MCF 10A (cell line): ENCODE results near the gene SPARCL1. TPM values are rescaled to one million over a fixed set of nuclear protein-coding genes. Genes with fewer than 3 reads are reported as not detected.

ENCODE experiments used
- BruUV-seq: library from RNA; stranded (reverse); fragments of 400-500 nt; replicated peaks from 2 replicates; lab custom pipeline; 2021; lab: Mats Ljungman, UMichigan
- CTCF ChIA-PET: fragments of 300-600 bp; sonication (Branson Sonifier 250); formaldehyde crosslinking; extraction: SDS; loops from one replicate; lab custom pipeline; 2021; ENCODE audit warnings: antibody characterized with exemption, inconsistent platforms; lab: Yijun Ruan, JAX
- POLR2A ChIA-PET: fragments of 300-600, 350-650 bp; sonication (Branson Sonifier 250); formaldehyde crosslinking; extraction: SDS; loops from one replicate; lab custom pipeline; 2020; ENCODE audit warnings: antibody characterized with exemption, inconsistent platforms; lab: Yijun Ruan, JAX
- DNase-seq: peaks from one replicate; pipeline ENCODE4 v3.0.0-alpha.2; 2018; ENCODE audit not compliant: unreplicated experiment
- H3K27ac Mint-ChIP-seq: one replicate; pipeline ENCODE4 v1.8.0; 2022; ENCODE audit warnings: mild to moderate bottlenecking, low read depth, mixed read lengths; ENCODE audit not compliant: unreplicated experiment
- H3K27me3 Mint-ChIP-seq: one replicate; pipeline ENCODE4 v1.8.0; 2022; ENCODE audit warnings: mixed read lengths; ENCODE audit not compliant: insufficient read depth, unreplicated experiment
- H3K36me3 Mint-ChIP-seq: one replicate; pipeline ENCODE4 v1.8.0; 2022; ENCODE audit warnings: mild to moderate bottlenecking, moderate library complexity, mixed read lengths; ENCODE audit not compliant: insufficient read depth, unreplicated experiment
- H3K4me1 Mint-ChIP-seq: one replicate; pipeline ENCODE4 v1.8.0; 2022; ENCODE audit warnings: mixed read lengths; ENCODE audit not compliant: insufficient read depth, unreplicated experiment
- H3K4me3 Mint-ChIP-seq: one replicate; pipeline ENCODE4 v1.8.0; 2022; ENCODE audit warnings: mild to moderate bottlenecking, moderate library complexity, mixed read lengths; ENCODE audit not compliant: unreplicated experiment
- H3K9me3 Mint-ChIP-seq: one replicate; pipeline ENCODE4 v1.8.0; 2022; ENCODE audit warnings: mixed read lengths; ENCODE audit not compliant: unreplicated experiment
- intact Hi-C: fragments of 100-400 bp; cut with micrococcal nuclease; formaldehyde crosslinking; loops from 2 replicates; pipeline ENCODE4 v1.14.1; 2022
- total RNA-seq: library from RNA; stranded (reverse); gene quantifications from 2 replicates; pipeline ENCODE4 v1.2.3, GENCODE V29; 2022
- TF ChIP-seq, protein P1 (sequence below): fragments of 200-600 bp; IDR thresholded peaks from one replicate; pipeline ENCODE4 v1.8.0; 2022; ENCODE audit warnings: antibody characterized with exemption, mild to moderate bottlenecking; ENCODE audit not compliant: unreplicated experiment

SPARCL1 gene
- total RNA-seq, 1 experiment from 2014 or later = not detected

DNA sequence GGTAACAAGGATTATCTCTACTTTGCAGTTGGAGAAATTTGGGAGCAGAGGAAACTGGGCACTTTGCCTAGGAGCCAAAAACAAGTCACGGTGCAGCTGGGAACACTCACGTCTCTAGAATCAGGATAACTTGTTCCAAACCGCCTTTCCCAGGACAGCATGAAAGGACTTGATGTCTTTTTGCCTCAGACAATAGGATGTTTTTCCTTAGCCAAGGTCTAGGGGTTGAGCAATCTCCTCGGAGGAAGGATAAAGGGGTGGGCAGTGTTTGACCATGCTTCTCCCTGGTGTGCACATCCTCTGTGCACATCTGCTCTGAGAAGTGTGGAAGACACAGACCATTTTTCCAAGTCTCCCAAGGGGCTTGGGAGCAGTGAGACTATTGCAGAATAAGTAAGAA lies 1.7 kb upstream of the SPARCL1 start:
- intact Hi-C loops = no loop called here
- no peaks in the 10 kb centered on the region for H3K36me3 Mint-ChIP-seq
- H3K9me3 Mint-ChIP-seq = peaks cover 7% of the 10 kb centered on the region
- peak; percentile 87 for DNase-seq
- no peak overlapping the region for H3K4me3 Mint-ChIP-seq
- H3K4me1 Mint-ChIP-seq = peaks cover 6% of the 10 kb centered on the region
- CTCF ChIA-PET = interaction anchor here (0.5 kb wide), 1 partner anchor 123 kb away, joined by 3 read pairs; no protein-coding TSS in a partner anchor
- POLR2A ChIA-PET = interaction anchor here (0.7 to 1.8 kb wide), 6 partner anchors 9 to 164 kb away, joined by 3 to 7 read pairs (median 3); no protein-coding TSS in a partner anchor
- TF ChIP-seq, protein P1, sequence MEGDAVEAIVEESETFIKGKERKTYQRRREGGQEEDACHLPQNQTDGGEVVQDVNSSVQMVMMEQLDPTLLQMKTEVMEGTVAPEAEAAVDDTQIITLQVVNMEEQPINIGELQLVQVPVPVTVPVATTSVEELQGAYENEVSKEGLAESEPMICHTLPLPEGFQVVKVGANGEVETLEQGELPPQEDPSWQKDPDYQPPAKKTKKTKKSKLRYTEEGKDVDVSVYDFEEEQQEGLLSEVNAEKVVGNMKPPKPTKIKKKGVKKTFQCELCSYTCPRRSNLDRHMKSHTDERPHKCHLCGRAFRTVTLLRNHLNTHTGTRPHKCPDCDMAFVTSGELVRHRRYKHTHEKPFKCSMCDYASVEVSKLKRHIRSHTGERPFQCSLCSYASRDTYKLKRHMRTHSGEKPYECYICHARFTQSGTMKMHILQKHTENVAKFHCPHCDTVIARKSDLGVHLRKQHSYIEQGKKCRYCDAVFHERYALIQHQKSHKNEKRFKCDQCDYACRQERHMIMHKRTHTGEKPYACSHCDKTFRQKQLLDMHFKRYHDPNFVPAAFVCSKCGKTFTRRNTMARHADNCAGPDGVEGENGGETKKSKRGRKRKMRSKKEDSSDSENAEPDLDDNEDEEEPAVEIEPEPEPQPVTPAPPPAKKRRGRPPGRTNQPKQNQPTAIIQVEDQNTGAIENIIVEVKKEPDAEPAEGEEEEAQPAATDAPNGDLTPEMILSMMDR = no peak
- H3K27ac Mint-ChIP-seq = no peak overlapping the region
- BruUV-seq = no TSS peak
- H3K27me3 Mint-ChIP-seq = no peaks in the 10 kb centered on the region

DNA sequence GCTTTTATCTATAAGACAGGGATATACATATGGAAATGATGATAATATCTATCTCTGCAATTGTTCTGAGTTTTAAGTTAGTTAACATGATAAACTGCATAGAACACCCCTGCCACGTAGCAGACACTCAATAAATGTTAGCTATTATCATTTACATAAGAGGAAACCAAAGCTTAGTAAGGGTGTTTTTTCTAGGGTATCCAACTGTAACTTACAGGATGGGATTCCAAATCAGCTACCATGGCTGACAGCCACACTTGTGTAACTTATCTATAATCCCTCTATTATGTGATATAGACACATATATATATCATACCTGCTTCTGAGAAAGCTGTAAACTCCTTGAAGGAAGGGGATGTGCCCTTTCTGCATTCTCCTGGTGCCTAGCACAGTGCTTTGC lies 1.1 kb upstream of the SPARCL1 start:
- ChIA-PET CTCF (interaction anchor here (1.1 kb wide), 1 partner anchor 14 kb away, joined by 4 read pairs; no protein-coding TSS in a partner anchor), POLR2A (interaction anchor here (1.0 to 1.8 kb wide), 3 partner anchors 9 to 26 kb away, joined by 3 to 7 read pairs (median 5); no protein-coding TSS in a partner anchor)
- no TSS peak for BruUV-seq
- Mint-ChIP-seq H3K4me1 (peaks cover 12% of the 10 kb centered on the region), H3K27ac (no peak overlapping the region), H3K4me3 (no peak overlapping the region), H3K36me3 (no peaks in the 10 kb centered on the region), H3K9me3 (peaks cover 7% of the 10 kb centered on the region), H3K27me3 (no peaks in the 10 kb centered on the region)
- TF ChIP-seq, protein P1 = no peak
- intact Hi-C loops = no loop called here
- no peak for DNase-seq

DNA sequence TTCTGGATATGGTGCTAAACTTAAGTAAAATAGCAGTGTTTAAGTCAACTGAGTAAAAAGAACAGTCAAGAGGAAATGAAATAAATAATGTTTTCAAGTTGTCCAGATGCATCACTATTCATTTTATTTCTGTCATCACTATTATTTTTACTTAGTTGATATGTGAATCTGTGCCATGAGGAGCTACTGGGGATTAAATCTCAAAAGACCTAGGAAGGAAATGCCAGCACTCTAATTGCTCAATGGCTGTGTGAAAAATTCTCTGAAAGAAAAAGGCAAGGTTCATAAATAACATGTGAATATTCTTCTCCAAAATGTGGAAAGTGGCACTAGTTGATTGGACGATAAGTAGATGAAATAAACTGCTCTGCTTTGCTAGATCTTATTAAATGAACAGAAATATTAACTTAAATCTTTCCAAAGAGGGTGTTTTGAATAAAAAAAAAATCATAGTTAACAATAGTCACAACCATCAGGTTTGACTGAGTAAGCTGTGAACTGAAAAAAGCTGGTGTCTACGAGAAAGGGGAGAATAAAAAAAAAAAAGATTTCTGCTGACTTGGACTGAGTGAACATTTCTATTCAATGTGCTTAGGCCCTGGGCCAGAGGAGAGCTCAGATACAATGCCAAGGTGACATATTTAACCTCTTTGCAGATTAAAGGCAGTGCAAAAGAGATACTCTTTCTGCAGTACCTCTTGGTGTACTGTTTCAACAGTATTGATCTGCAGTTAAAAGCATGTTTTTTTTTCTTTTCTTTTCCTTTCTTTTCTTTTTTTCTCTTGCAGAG lies 1.6 kb downstream of the SPARCL1 start:
- BruUV-seq = no TSS peak
- CTCF ChIA-PET = interaction anchor here (1.7 kb wide), 1 partner anchor 321 kb away, joined by 6 read pairs; no protein-coding TSS in a partner anchor
- intact Hi-C loops = no loop called here
- Mint-ChIP-seq H3K36me3 (no peaks in the 10 kb centered on the region), H3K9me3 (peaks cover 5% of the 10 kb centered on the region), H3K27ac (no peak overlapping the region), H3K4me1 (peaks cover 14% of the 10 kb centered on the region), H3K4me3 (no peak overlapping the region), H3K27me3 (no peaks in the 10 kb centered on the region)
- TF ChIP-seq, protein P1 = no peak
- POLR2A ChIA-PET = interaction anchor here (0.6 to 1.2 kb wide), 6 partner anchors 14 to 207 kb away, joined by 3 to 5 read pairs (median 4); no protein-coding TSS in a partner anchor
- DNase-seq = no peak

DNA sequence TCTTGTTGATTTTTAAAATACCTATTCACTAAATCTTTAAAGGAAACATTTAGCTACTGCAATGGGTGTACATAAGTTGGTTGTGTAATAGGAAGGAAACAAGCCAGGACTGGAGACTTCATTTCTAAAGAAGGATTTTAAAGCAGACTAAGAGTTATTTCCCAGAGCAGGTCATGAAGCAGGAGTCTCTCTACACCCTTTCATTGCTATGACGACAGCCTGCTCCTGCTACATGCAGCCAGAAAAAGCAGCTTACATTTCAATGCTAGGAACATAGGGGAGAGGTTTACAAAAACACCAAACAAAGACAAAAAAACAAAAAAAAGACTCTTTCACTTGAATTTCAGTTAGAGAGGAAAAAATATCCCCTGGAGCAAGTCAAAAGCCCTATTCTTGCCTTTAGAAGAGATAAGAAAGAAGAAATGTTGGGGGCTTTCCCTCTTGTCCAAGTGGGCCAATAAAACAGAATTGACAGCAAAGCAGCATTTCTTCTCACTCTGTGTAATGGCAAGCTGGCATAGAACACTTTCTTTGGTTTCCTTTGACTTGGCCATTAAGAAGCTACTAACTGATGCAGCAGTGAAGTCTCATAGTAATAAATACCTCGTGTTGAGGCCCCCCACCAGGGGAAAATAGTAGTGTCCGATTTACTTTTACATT lies 3.4 kb downstream of the SPARCL1 start:
- no peaks in the 10 kb centered on the region for H3K36me3 Mint-ChIP-seq
- H3K4me1 Mint-ChIP-seq = peaks cover 20% of the 10 kb centered on the region
- intact Hi-C loops = no loop called here
- TF ChIP-seq, protein P1 = no peak
- CTCF ChIA-PET = interaction anchor here (0.5 to 0.7 kb wide), 3 partner anchors 33 to 1587 kb away, joined by 3 to 4 read pairs (median 3); no protein-coding TSS in a partner anchor
- peak; percentile 29 for DNase-seq
- H3K4me3 Mint-ChIP-seq = no peak overlapping the region
- POLR2A ChIA-PET = interaction anchor here (0.7 to 1.0 kb wide), 3 partner anchors 48 to 106 kb away, joined by 3 to 4 read pairs (median 4); no protein-coding TSS in a partner anchor
- peak overlapping the region; percentile 21 for H3K27ac Mint-ChIP-seq
- H3K9me3 Mint-ChIP-seq = no peaks in the 10 kb centered on the region
- BruUV-seq = no TSS peak
- H3K27me3 Mint-ChIP-seq = no peaks in the 10 kb centered on the region
